Neural cell (in vitro differentiated cells): Measurements from ENCODE around the gene TSPAN15. TPM values are rescaled to one million over a fixed set of nuclear protein-coding genes. Genes with fewer than 3 reads are reported as not detected.

Experiments used
- H2AFZ ChIP-seq: fragments of 200-600, 300-800 bp; sonication (generic), shearing (Covaris generic); 2 replicates; pipeline ENCODE4 v1.6.0; 2014; ENCODE audit warnings: low read depth, mild to moderate bottlenecking, antibody characterized with exemption, low read length, moderate library complexity
- H3F3A ChIP-seq: fragments of 200-600 bp; shearing (Covaris generic); 2 replicates; pipeline ENCODE4 v1.6.1; 2016; ENCODE audit warnings: mild to moderate bottlenecking, moderate library complexity, mixed read lengths, antibody characterized with exemption, low read length; ENCODE audit not compliant: insufficient read depth, poor library complexity, severe bottlenecking
- H3K27ac ChIP-seq: fragments of 200-600, 300-800 bp; sonication (generic), shearing (Covaris generic); 2 replicates; pipeline ENCODE4 v1.5.1; 2014; ENCODE audit warnings: mild to moderate bottlenecking, low read length, moderate library complexity
- H3K27me3 ChIP-seq: fragments of 300-800, 200-600 bp; sonication (generic), shearing (Covaris generic); 2 replicates; pipeline ENCODE4 v1.6.0; 2014; ENCODE audit warnings: mild to moderate bottlenecking, low read depth, low read length, moderate library complexity; ENCODE audit not compliant: insufficient read depth
- H3K36me3 ChIP-seq: fragments of 300-800, 200-600 bp; sonication (generic), shearing (Covaris generic); 2 replicates; pipeline ENCODE4 v1.5.1; 2014; ENCODE audit warnings: mild to moderate bottlenecking, antibody characterized with exemption, low read length, moderate library complexity; ENCODE audit not compliant: insufficient read depth
- H3K4me2 ChIP-seq: fragments of 300-800, 200-600 bp; sonication (generic), shearing (Covaris generic); 2 replicates; pipeline ENCODE4 v1.6.0; 2014; ENCODE audit warnings: mild to moderate bottlenecking, low read length
- H3K4me3 ChIP-seq: fragments of 300-800, 200-600 bp; sonication (generic), shearing (Covaris generic); 2 replicates; pipeline ENCODE4 v1.5.1; 2014; ENCODE audit warnings: mild to moderate bottlenecking, low read length, moderate library complexity
- H3K79me2 ChIP-seq: fragments of 200-600 bp; shearing (Covaris generic); replicated peaks from 2 replicates; pipeline ENCODE4 v1.6.0; 2014; ENCODE audit warnings: mild to moderate bottlenecking, low read length, moderate library complexity; ENCODE audit not compliant: insufficient read depth
- H3K9ac ChIP-seq: fragments of 300-800, 200-600 bp; sonication (generic), shearing (Covaris generic); 2 replicates; pipeline ENCODE4 v1.6.1; 2016; ENCODE audit warnings: mild to moderate bottlenecking, low read length, mixed read lengths
- H3K9me2 ChIP-seq: fragments of 200-600 bp; shearing (Covaris generic); 2 replicates; pipeline ENCODE4 v1.6.1; 2016; ENCODE audit warnings: mild to moderate bottlenecking, low read length, mixed read lengths; ENCODE audit not compliant: insufficient read depth
- H3K9me3 ChIP-seq: fragments of 200-600, 300-800 bp; sonication (generic), shearing (Covaris generic); 2 replicates; pipeline ENCODE4 v1.6.1; 2016; ENCODE audit warnings: mild to moderate bottlenecking, mixed run types, low read length, moderate library complexity, mixed read lengths
- H4K20me1 ChIP-seq: fragments of 200-600 bp; shearing (Covaris generic); 2 replicates; pipeline ENCODE4 v1.6.1; 2016; ENCODE audit warnings: mild to moderate bottlenecking, mixed run types; ENCODE audit not compliant: insufficient read depth
- CTCF ChIP-seq: fragments of 450-650 bp; IDR thresholded peaks from 2 replicates; pipeline ENCODE4 v1.5.1; 2014; ENCODE audit warnings: antibody characterized with exemption, mild to moderate bottlenecking, moderate library complexity; ENCODE audit not compliant: poor library complexity, severe bottlenecking
- EP300 ChIP-seq: fragments of 450-650 bp; conservative IDR thresholded peaks from 2 replicates; pipeline ENCODE4 v1.6.1; 2014; ENCODE audit warnings: antibody characterized with exemption, mild to moderate bottlenecking, moderate library complexity; ENCODE audit not compliant: poor library complexity, severe bottlenecking
- EZH2 ChIP-seq: fragments of 200-600, 300-800 bp; shearing (Covaris generic), sonication (generic); IDR thresholded peaks from 2 replicates; pipeline ENCODE4 v1.6.1; 2014; ENCODE audit warnings: antibody characterized with exemption, low read length, borderline replicate concordance, mild to moderate bottlenecking; ENCODE audit not compliant: insufficient read depth, poor library complexity, severe bottlenecking
- MXI1 ChIP-seq: fragments of 450-650 bp; conservative IDR thresholded peaks from 2 replicates; pipeline ENCODE4 v1.6.1; 2014; ENCODE audit warnings: antibody characterized with exemption, mild to moderate bottlenecking; ENCODE audit not compliant: poor library complexity, severe bottlenecking
- POLR2AphosphoS5 ChIP-seq: IDR thresholded peaks from 2 replicates; pipeline ENCODE4 v1.6.1; 2012
- RAD21 ChIP-seq: fragments of 450-650 bp; conservative IDR thresholded peaks from 2 replicates; pipeline ENCODE4 v1.6.1; 2014; ENCODE audit warnings: antibody characterized with exemption, mild to moderate bottlenecking, moderate library complexity
- SMC3 ChIP-seq: fragments of 450-650 bp; conservative IDR thresholded peaks from 2 replicates; pipeline ENCODE4 v1.6.1; 2014; ENCODE audit warnings: antibody characterized with exemption, mild to moderate bottlenecking, moderate library complexity; ENCODE audit not compliant: poor library complexity
- TAF1 ChIP-seq: IDR thresholded peaks from 2 replicates; pipeline ENCODE4 v1.6.1; 2012; ENCODE audit warnings: low read depth
- polyA plus RNA-seq: library from polyadenylated mRNA; depleted of rRNA; stranded (reverse); fragments of >200 nt; gene quantifications from 2 replicates; pipeline ENCODE4 v1.2.3, GENCODE V29; 2014
- TF ChIP-seq, protein P1 (sequence below): IDR thresholded peaks from 2 replicates; pipeline ENCODE4 v1.6.1; 2012; ENCODE audit warnings: borderline replicate concordance

TSPAN15 gene
- polyA plus RNA-seq, 1 donor from 2014 or later = 1.2 TPM

DNA sequence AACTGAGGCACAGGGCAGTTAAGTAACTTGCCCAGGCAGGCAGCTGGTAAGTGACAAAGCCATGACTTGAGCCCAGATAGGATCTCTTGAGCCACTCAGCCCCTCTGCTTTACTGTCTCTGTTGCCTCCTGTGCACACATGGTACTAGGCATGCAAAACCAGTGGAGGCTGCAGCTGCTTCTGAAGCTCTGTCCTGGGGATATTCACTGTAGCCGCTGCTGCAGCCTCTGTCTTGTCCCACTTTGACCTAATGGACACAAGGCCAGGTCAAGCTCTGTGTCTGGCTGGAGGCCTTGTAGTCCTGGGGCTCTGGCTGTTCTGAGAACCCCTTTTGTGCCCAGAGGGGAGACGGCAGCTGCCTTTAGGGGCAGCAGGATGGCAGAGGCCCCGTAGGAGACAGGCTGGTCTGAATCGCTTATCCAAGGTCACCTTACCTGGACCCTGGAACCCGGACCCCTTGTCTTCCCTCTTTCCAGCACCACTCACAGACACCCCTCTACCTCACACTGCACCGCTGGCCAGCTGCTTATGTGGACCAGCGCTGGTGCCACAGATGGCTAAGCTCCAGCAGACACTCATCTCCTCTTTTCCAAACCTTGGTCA is 57.6 kb downstream of the TSPAN15 start:
- H3K9me2 ChIP-seq = no peaks in the 10 kb centered on the region

GRCh38 chr10:69512901-69513300 is 61.6 kb downstream of the TSPAN15 start:
- H3K36me3 ChIP-seq = no peaks in the 10 kb centered on the region
- no peaks in the 10 kb centered on the region for H3K27me3 ChIP-seq
- H3K27ac ChIP-seq = no peak overlapping the region
- H3K9ac ChIP-seq = no peak overlapping the region
- H3F3A ChIP-seq = no peaks in the 10 kb centered on the region
- no peak overlapping the region for H2AFZ ChIP-seq
- TF ChIP-seq SMC3 (no peak), EP300 (no peak), TAF1 (no peak), EZH2 (no peak), RAD21 (no peak), CTCF (no peak), MXI1 (no peak), POLR2AphosphoS5 (no peak)
- TF ChIP-seq, protein P1, sequence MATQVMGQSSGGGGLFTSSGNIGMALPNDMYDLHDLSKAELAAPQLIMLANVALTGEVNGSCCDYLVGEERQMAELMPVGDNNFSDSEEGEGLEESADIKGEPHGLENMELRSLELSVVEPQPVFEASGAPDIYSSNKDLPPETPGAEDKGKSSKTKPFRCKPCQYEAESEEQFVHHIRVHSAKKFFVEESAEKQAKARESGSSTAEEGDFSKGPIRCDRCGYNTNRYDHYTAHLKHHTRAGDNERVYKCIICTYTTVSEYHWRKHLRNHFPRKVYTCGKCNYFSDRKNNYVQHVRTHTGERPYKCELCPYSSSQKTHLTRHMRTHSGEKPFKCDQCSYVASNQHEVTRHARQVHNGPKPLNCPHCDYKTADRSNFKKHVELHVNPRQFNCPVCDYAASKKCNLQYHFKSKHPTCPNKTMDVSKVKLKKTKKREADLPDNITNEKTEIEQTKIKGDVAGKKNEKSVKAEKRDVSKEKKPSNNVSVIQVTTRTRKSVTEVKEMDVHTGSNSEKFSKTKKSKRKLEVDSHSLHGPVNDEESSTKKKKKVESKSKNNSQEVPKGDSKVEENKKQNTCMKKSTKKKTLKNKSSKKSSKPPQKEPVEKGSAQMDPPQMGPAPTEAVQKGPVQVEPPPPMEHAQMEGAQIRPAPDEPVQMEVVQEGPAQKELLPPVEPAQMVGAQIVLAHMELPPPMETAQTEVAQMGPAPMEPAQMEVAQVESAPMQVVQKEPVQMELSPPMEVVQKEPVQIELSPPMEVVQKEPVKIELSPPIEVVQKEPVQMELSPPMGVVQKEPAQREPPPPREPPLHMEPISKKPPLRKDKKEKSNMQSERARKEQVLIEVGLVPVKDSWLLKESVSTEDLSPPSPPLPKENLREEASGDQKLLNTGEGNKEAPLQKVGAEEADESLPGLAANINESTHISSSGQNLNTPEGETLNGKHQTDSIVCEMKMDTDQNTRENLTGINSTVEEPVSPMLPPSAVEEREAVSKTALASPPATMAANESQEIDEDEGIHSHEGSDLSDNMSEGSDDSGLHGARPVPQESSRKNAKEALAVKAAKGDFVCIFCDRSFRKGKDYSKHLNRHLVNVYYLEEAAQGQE = no peak
- no peaks in the 10 kb centered on the region for H3K9me3 ChIP-seq
- H3K4me2 ChIP-seq = no peak overlapping the region
- H3K79me2 ChIP-seq = no peaks in the 10 kb centered on the region
- H3K9me2 ChIP-seq = no peaks in the 10 kb centered on the region
- H3K4me3 ChIP-seq = no peak overlapping the region
- H4K20me1 ChIP-seq = no peaks in the 10 kb centered on the region

More for the DNA sequence above, 57.6 kb downstream of the TSPAN15 start:
- Histone ChIP-seq H3K9me3 (no peaks in the 10 kb centered on the region), H2AFZ (no peak overlapping the region), H3K4me2 (no peak overlapping the region), H3K36me3 (no peaks in the 10 kb centered on the region), H3K79me2 (no peaks in the 10 kb centered on the region), H3K9ac (no peak overlapping the region), H3F3A (no peaks in the 10 kb centered on the region), H3K27ac (no peak overlapping the region), H3K27me3 (no peaks in the 10 kb centered on the region), H4K20me1 (no peaks in the 10 kb centered on the region), H3K4me3 (no peak overlapping the region)
- TF ChIP-seq SMC3 = no peak
- no peak for TF ChIP-seq EP300
- TF ChIP-seq TAF1 = no peak
- TF ChIP-seq POLR2AphosphoS5 = no peak
- TF ChIP-seq, protein P1 = no peak
- no peak for TF ChIP-seq EZH2
- no peak for TF ChIP-seq MXI1
- TF ChIP-seq RAD21 = no peak
